IMR-90 (cell line): ENCODE data around the gene LRRC19. TPM values are rescaled to one million over a fixed set of nuclear protein-coding genes. Genes with fewer than 3 reads are reported as not detected.
A peak's percentile ranks its signal among the peaks of the same experiment; 100 is the strongest.

ENCODE experiments used
- ATAC-seq: fragments of 200-7000 bp; cut with Tn5 transposase; 2 replicates; pipeline ENCODE4 v1.9.1; 2020; ENCODE audit warnings: low read depth, mild to moderate bottlenecking, moderate library complexity
- BruUV-seq: library from RNA; stranded (reverse); fragments of 400-500 nt; replicated peaks from 2 replicates; lab custom pipeline; 2021; lab: Mats Ljungman, UMichigan
- CTCF ChIA-PET: fragments of 300-600 bp; formaldehyde crosslinking; extraction: SDS; loops from one replicate; lab custom pipeline; 2021; ENCODE audit warnings: antibody characterized with exemption; lab: Yijun Ruan, JAX
- POLR2A ChIA-PET: fragments of 300-600 bp; sonication (Branson Sonifier 250); formaldehyde crosslinking; loops from one replicate; lab custom pipeline; 2022; ENCODE audit warnings: antibody characterized with exemption; ENCODE audit not compliant: unreplicated experiment; lab: Charles Lee
- DNase-seq: peaks from one replicate; pipeline ENCODE4 v3.0.0; 2013
- H2AFZ ChIP-seq: replicated peaks from 2 replicates; pipeline ENCODE3; 2013; ENCODE audit warnings: low read length, mild to moderate bottlenecking; ENCODE audit not compliant: poor library complexity
- H2AK5ac ChIP-seq: 2 replicates; pipeline ENCODE4 v1.6.1; 2013; ENCODE audit warnings: low read depth, low read length, inconsistent platforms
- H2AK9ac ChIP-seq: replicated peaks from 2 replicates; pipeline ENCODE3; 2013; ENCODE audit warnings: mild to moderate bottlenecking, low read depth, low read length, moderate library complexity; ENCODE audit not compliant: poor library complexity
- H2BK120ac ChIP-seq: 2 replicates; pipeline ENCODE4 v1.6.1; 2013; ENCODE audit warnings: low read depth, low read length, inconsistent platforms
- H2BK15ac ChIP-seq: 3 replicates; pipeline ENCODE4 v1.6.1; 2013; ENCODE audit warnings: low read depth, low read length, inconsistent platforms
- H2BK20ac ChIP-seq: 2 replicates; pipeline ENCODE4 v1.6.1; 2013; ENCODE audit warnings: low read depth, mild to moderate bottlenecking, inconsistent platforms, low read length, moderate library complexity
- H2BK5ac ChIP-seq: 2 replicates; pipeline ENCODE4 v1.6.1; 2013; ENCODE audit warnings: mild to moderate bottlenecking, low read depth, low read length, inconsistent platforms; ENCODE audit not compliant: poor library complexity, severe bottlenecking
- H3K14ac ChIP-seq: replicated peaks from 2 replicates; pipeline ENCODE4 v1.6.1; 2013; ENCODE audit warnings: low read depth, low read length, inconsistent platforms
- H3K18ac ChIP-seq: 2 replicates; pipeline ENCODE4 v1.6.1; 2013; ENCODE audit warnings: low read depth, low read length, control low read depth
- H3K23ac ChIP-seq: 2 replicates; pipeline ENCODE4 v1.6.1; 2013; ENCODE audit warnings: low read depth, low read length, inconsistent platforms
- H3K27ac ChIP-seq: 2 replicates; pipeline ENCODE4 v1.5.1; 2013; ENCODE audit warnings: mild to moderate bottlenecking, control low read depth, low read length; ENCODE audit not compliant: insufficient read depth
- H3K27me3 ChIP-seq: 2 replicates; pipeline ENCODE4 v1.6.1; 2013; ENCODE audit warnings: low read length; ENCODE audit not compliant: control insufficient read depth, insufficient read depth
- H3K36me3 ChIP-seq: 2 replicates; pipeline ENCODE4 v1.6.1; 2013; ENCODE audit warnings: low read length, mixed read lengths; ENCODE audit not compliant: control insufficient read depth, insufficient read depth
- H3K4ac ChIP-seq: 2 replicates; pipeline ENCODE4 v1.6.1; 2013; ENCODE audit warnings: low read depth, low read length, inconsistent platforms
- H3K4me1 ChIP-seq: 2 replicates; pipeline ENCODE4 v1.6.1; 2013; ENCODE audit warnings: low read length, mixed read lengths; ENCODE audit not compliant: control insufficient read depth, insufficient read depth
- H3K4me2 ChIP-seq: 2 replicates; pipeline ENCODE4 v1.6.1; 2013; ENCODE audit warnings: low read depth, mild to moderate bottlenecking, control low read depth, low read length, moderate library complexity
- H3K4me3 ChIP-seq: 2 replicates; pipeline ENCODE4 v1.5.1; 2013; ENCODE audit warnings: low read depth, mild to moderate bottlenecking, control low read depth, low read length, moderate library complexity; ENCODE audit not compliant: insufficient read depth
- H3K56ac ChIP-seq: 2 replicates; pipeline ENCODE4 v1.6.1; 2013; ENCODE audit warnings: low read length, inconsistent platforms; ENCODE audit not compliant: insufficient read depth; ENCODE audit errors: extremely low read depth
- H3K79me1 ChIP-seq, 2 experiments: 2 replicates each; pipeline ENCODE4 v1.6.1; 2013; ENCODE audit warnings: low read length in 2 of 2, inconsistent platforms in 1 of 2, low read depth in 1 of 2
- H3K9ac ChIP-seq: 2 replicates; pipeline ENCODE4 v1.6.1; 2013; ENCODE audit warnings: low read depth, low read length, control low read depth
- H3K9me1 ChIP-seq: 2 replicates; pipeline ENCODE4 v1.6.1; 2013; ENCODE audit warnings: low read length, inconsistent platforms; ENCODE audit not compliant: insufficient read depth
- H3K9me3 ChIP-seq: 2 replicates; pipeline ENCODE4 v1.6.1; 2013; ENCODE audit warnings: low read length; ENCODE audit not compliant: control insufficient read depth, insufficient read depth
- H4K20me1 ChIP-seq: 2 replicates; pipeline ENCODE4 v1.6.1; 2013; ENCODE audit warnings: low read length, inconsistent platforms; ENCODE audit not compliant: insufficient read depth
- H4K5ac ChIP-seq: 2 replicates; pipeline ENCODE4 v1.6.1; 2013; ENCODE audit warnings: mild to moderate bottlenecking, low read depth, low read length, control low read depth
- H4K8ac ChIP-seq, 2 experiments: 2 replicates each; pipeline ENCODE4 v1.6.1; 2013; ENCODE audit warnings: low read depth in 2 of 2, low read length in 2 of 2, control low read depth in 1 of 2, inconsistent platforms in 1 of 2
- H4K91ac ChIP-seq: 2 replicates; pipeline ENCODE4 v1.6.1; 2013; ENCODE audit warnings: low read depth, low read length, inconsistent platforms; ENCODE audit not compliant: insufficient read depth
- CHD1 ChIP-seq: IDR thresholded peaks from 2 replicates; pipeline ENCODE4 v1.6.1; 2012; ENCODE audit warnings: low read depth, low read length, improper control_type of control experiment
- ELK1 ChIP-seq: fragments of 150-350 bp; IDR thresholded peaks from 2 replicates; pipeline ENCODE4 v1.6.1; 2016; ENCODE audit warnings: low read depth, mild to moderate bottlenecking, low read length, moderate library complexity, borderline replicate concordance
- FOS ChIP-seq: fragments of 150-350 bp; IDR thresholded peaks from 2 replicates; pipeline ENCODE4 v1.6.1; 2016; ENCODE audit warnings: low read depth, low read length
- MAFK ChIP-seq: IDR thresholded peaks from 2 replicates; pipeline ENCODE4 v1.6.1; 2012; ENCODE audit warnings: low read depth, low read length, improper control_type of control experiment
- MXI1 ChIP-seq: IDR thresholded peaks from 2 replicates; pipeline ENCODE4 v1.6.1; 2012; ENCODE audit warnings: low read depth, mild to moderate bottlenecking, low read length, moderate library complexity, borderline replicate concordance
- POLR2A ChIP-seq: IDR thresholded peaks from 2 replicates; pipeline ENCODE4 v1.6.1; 2012; ENCODE audit warnings: mild to moderate bottlenecking, low read depth, low read length
- RAD21 ChIP-seq: IDR thresholded peaks from 2 replicates; pipeline ENCODE4 v1.6.1; 2012; ENCODE audit warnings: low read length, improper control_type of control experiment
- RFX5 ChIP-seq: IDR thresholded peaks from 2 replicates; pipeline ENCODE4 v1.8.0; 2012; ENCODE audit warnings: low read depth, mild to moderate bottlenecking, low read length, moderate library complexity
- SMC3 ChIP-seq: fragments of 150-350 bp; IDR thresholded peaks from 2 replicates; pipeline ENCODE4 v1.6.1; 2016; ENCODE audit warnings: low read depth, mild to moderate bottlenecking, antibody characterized with exemption, low read length, moderate library complexity
- WGBS, 2 experiments: methylation state at CpG; one replicate each; pipeline versions ENCODE4 v1.1.5 to v1.1.7; 2013; ENCODE audit warnings: missing lambda C conversion rate in 2 of 2; ENCODE audit not compliant: insufficient read length in 1 of 2; ENCODE audit errors: extremely low coverage in 2 of 2; 5-methylcytosine and 5-hydroxymethylcytosine counted together
- dilution Hi-C: fragments of 300-500 bp; cut with HindIII; formaldehyde crosslinking; loops from one replicate; pipeline ENCODE4 v1.14.3; 2018; ENCODE audit warnings: low sequenced_read_pairs; ENCODE audit not compliant: unreplicated experiment
- in situ Hi-C: fragments of 300-500 bp; cut with MboI; formaldehyde crosslinking; loops from 3 replicates; pipeline ENCODE4 v1.14.3; 2019; ENCODE audit warnings: low sequenced_read_pairs, inconsistent platforms, mixed read lengths
- intact Hi-C: fragments of 100-400 bp; cut with micrococcal nuclease; formaldehyde crosslinking; loops from 2 replicates; pipeline ENCODE4 v1.10.0; 2022
- polyA plus RNA-seq, 3 experiments: library from polyadenylated mRNA; depleted of rRNA; stranded (reverse); fragments of >200 nt; gene quantifications; 2 replicates each; pipeline ENCODE4 v1.2.3, GENCODE V29; 2012; ENCODE audit warnings: low replicate concordance in 1 of 3
- total RNA-seq: library from RNA; depleted of rRNA; stranded (reverse); fragments of >200 nt; gene quantifications from 2 replicates; pipeline ENCODE4 v1.2.3, GENCODE V29; 2012
- TF ChIP-seq, protein P1 (sequence below): fragments of 150-350 bp; IDR thresholded peaks from 2 replicates; pipeline ENCODE4 v1.6.1; 2017; ENCODE audit warnings: mild to moderate bottlenecking, antibody characterized with exemption, low read length, low read depth
- TF ChIP-seq, protein P2 (sequence below): conservative IDR thresholded peaks from 2 replicates; pipeline ENCODE4 v1.5.1; 2012; ENCODE audit warnings: mild to moderate bottlenecking, low read depth, low read length, improper control_type of control experiment

LRRC19 gene
- total and polyA plus RNA-seq, 2 of the 4 experiments (the other 2 are of a cell fraction), result not detected

- H2BK20ac ChIP-seq, result no peak overlapping the region
- no peak overlapping the region for H4K91ac ChIP-seq
- no peaks in the 10 kb centered on the region for H3K27me3 ChIP-seq
- no peak overlapping the region for H3K18ac ChIP-seq
- no CpG with 5 or more reads among the region's 4 CpGs for WGBS, 2 experiments
- peak overlapping the region; percentile 70 for H2BK5ac ChIP-seq
- dilution Hi-C loops (no loop called here), in situ Hi-C loops (no loop called here), intact Hi-C loops (loop anchor here (1.0 to 10.0 kb wide), 6 partner anchors 75 to 511 kb away; partner anchors contain the start of gene TEK)
- no peak overlapping the region for H2AK9ac ChIP-seq
- no peak overlapping the region for H3K23ac ChIP-seq
- ChIA-PET POLR2A (no interaction called here), CTCF (interaction anchor here (0.8 to 1.1 kb wide), 3 partner anchors 15 to 243 kb away, joined by 3 to 6 read pairs (median 4); no protein-coding TSS in a partner anchor)
- H2BK15ac ChIP-seq, result no peak overlapping the region
- peaks cover 2% of the 10 kb centered on the region; the same call in 1 of the 2 replicates for H3K36me3 ChIP-seq
- no TSS peak for BruUV-seq
- no peak overlapping the region for H3K4me2 ChIP-seq
- no peaks in the 10 kb centered on the region for H3K4me1 ChIP-seq
- no peak overlapping the region for H4K5ac ChIP-seq
- no peak overlapping the region for H3K4ac ChIP-seq
- no peak overlapping the region for H3K56ac ChIP-seq
- H2AK5ac ChIP-seq, result no peak overlapping the region
- H4K8ac ChIP-seq, result no peak overlapping the region
- no peaks in the 10 kb centered on the region for H3K9me3 ChIP-seq
- 0 out of 2 replicates have a peak overlapping the region, but pooled peaks have one; percentile 48 for H2BK120ac ChIP-seq
- H3K9me1 ChIP-seq, result no peaks in the 10 kb centered on the region
- H3K79me1 ChIP-seq, result no peaks in the 10 kb centered on the region
- no peak overlapping the region for H3K9ac ChIP-seq
- no peak overlapping the region for H3K4me3 ChIP-seq
- DNase-seq (peak; percentile 53), ATAC-seq (peak; percentile 86)
- TF ChIP-seq MXI1, result no peak
- no peak for TF ChIP-seq FOS
- no peak for TF ChIP-seq POLR2A
- TF ChIP-seq RFX5, result no peak
- TF ChIP-seq, protein P1, sequence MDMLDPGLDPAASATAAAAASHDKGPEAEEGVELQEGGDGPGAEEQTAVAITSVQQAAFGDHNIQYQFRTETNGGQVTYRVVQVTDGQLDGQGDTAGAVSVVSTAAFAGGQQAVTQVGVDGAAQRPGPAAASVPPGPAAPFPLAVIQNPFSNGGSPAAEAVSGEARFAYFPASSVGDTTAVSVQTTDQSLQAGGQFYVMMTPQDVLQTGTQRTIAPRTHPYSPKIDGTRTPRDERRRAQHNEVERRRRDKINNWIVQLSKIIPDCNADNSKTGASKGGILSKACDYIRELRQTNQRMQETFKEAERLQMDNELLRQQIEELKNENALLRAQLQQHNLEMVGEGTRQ, result no peak
- peak; percentile 93 for TF ChIP-seq SMC3
- TF ChIP-seq CHD1, result no peak
- no peak for TF ChIP-seq ELK1
- peak; percentile 91 for TF ChIP-seq RAD21
- TF ChIP-seq, protein P2, sequence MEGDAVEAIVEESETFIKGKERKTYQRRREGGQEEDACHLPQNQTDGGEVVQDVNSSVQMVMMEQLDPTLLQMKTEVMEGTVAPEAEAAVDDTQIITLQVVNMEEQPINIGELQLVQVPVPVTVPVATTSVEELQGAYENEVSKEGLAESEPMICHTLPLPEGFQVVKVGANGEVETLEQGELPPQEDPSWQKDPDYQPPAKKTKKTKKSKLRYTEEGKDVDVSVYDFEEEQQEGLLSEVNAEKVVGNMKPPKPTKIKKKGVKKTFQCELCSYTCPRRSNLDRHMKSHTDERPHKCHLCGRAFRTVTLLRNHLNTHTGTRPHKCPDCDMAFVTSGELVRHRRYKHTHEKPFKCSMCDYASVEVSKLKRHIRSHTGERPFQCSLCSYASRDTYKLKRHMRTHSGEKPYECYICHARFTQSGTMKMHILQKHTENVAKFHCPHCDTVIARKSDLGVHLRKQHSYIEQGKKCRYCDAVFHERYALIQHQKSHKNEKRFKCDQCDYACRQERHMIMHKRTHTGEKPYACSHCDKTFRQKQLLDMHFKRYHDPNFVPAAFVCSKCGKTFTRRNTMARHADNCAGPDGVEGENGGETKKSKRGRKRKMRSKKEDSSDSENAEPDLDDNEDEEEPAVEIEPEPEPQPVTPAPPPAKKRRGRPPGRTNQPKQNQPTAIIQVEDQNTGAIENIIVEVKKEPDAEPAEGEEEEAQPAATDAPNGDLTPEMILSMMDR, result peak; percentile 84
- TF ChIP-seq MAFK, result no peak
- H3K27ac ChIP-seq, result no peak overlapping the region
- no peaks in the 10 kb centered on the region for H4K20me1 ChIP-seq
- H2AFZ ChIP-seq, result no peak overlapping the region
- H3K14ac ChIP-seq, result no peak overlapping the region
These were observed 28.4 kb upstream of the LRRC19 start for GRCh38 chr9:27033815-27034403.
